GM12801 (cell line): Measurements from ENCODE around the gene KSR1.

Experiments
- CTCF ChIP-seq: IDR thresholded peaks from one replicate; pipeline ENCODE4 v1.5.1; 2011; ENCODE audit warnings: control low read depth; ENCODE audit not compliant: insufficient read length; ENCODE audit errors: extremely low read depth

The KSR1 gene

DNA sequence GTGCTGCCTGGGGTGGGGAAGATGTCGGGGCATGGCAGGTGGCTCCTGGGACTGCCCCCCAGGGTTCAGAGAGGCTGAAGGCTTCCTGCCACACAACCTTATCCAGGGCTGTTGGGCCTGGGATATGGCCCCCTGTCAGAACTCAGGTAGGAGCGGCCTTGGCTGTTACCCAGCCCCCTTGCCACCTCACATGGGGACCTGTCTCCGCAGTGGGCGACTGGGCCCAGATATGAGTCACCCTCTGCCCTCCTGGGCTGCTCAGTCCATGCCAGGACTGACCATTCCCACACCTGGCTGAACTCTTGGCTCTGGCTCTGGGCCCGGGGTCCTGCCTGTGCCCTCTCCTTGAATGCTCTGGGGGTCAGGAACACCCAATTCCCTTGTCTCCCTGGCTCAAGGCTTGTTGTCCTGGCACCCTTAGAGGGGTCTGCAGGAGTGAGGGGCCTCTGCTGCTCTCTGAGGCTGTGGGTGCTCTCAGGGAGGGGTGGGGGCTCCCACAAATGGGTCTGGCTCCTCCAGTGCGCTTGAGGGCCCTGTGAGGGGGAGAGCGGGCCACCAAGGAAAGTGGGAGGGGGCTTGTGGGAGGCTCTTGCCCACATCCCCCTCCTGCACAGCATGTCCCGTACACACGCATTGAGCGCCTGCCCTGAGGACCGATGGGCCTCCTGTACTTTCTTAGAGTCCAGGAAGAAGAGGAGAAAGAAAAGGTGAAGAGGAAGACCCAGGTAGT is 210.7 kb downstream of the KSR1 start:
- no peak for TF ChIP-seq CTCF

DNA sequence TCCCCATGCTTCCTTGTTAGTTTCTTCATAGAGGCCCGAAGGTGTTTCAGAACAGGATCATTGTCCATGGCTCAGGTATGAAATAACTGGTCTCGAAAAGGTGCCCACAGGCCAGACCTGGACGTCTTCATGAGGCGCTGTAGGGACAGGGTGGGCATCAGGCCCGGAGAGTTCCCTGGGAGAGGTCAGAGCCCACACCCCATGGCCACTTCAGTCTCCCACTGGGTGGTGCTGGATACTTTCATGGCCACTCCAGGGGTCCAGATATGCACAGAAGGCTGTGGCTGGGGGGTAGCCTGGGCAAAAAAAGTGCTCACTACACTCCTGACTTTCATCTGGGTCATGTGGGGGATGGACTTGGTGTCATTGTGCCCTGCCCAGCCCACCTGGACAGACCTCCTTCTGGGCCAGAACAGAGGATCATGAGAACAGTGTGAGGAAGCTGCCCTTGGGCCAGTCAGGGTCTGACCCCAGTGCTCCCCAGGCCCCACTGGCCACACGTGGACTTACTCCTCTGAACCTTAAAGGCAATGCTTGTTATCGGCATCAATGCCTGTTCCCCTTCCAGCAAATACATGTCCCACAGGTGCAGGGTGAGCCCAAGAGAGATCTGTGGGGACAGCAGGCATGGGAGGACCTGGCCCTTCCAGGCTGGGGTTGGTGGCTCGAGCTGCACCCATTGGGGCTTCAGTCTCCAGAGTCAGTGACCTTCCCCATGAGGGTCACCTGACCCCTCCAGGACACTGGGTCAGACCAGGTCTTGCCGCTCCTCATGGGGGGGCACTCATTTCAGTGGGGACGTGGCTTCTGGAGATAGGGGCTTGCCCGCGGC is 211.6 kb downstream of the KSR1 start:
- no peak for TF ChIP-seq CTCF

DNA sequence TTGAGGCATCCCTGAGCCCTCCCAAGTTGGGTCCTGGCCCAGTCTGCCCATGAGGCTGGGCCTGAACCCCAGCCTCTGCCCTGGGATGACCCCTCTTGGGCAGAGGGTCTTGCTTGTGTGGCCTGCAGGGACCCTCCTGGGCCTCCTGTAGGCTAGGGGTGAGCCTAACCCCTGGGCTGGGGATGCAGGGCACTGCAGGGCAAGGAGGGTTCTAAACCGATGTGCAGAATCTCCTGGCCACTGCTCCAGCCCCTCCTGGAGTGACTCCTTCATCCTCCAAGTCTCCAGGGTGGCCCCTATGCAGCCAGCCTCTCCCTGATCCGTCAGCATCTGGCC is 212.2 kb downstream of the KSR1 start:
- no peak for TF ChIP-seq CTCF

DNA sequence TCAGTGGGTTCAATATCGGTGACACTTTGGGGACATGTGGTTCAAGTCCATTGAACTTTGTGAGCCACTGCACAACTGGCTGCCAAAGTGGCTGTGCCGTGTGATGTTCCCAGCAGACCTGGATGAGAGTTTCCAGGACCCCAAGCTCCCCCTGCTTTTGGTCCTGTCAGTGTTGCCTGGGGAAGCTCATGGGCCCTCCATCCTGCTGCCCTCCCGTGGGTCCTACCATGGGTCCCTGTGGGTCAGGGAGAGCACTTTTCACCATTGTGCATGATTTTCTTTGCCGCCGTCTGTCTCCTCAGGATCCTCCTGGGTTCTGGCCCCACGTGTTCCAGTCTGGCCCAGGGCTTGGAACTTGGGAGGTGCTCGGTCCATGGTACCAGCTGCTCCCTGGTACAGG is 212.9 kb downstream of the KSR1 start:
- no peak for TF ChIP-seq CTCF

DNA sequence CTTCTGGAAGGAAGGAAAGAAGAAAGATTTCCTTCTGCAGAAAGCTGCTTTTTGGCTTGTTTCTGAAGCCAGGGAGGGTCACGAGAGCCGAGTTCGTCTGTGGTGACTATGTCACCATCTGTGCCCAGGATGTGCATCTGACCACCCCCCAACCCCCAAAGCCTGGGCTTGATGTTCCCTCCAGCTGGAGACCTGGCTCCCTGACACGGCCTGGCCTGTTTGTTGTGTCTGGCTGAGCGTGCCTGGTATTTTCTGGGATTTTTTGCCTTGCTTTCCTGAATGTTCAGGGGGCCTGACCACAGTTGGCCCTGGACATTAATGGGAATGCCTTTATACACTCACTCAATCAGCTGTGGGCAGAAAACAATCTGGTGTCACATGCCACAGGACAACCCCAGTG is 213.6 kb downstream of the KSR1 start:
- no peak for TF ChIP-seq CTCF

DNA sequence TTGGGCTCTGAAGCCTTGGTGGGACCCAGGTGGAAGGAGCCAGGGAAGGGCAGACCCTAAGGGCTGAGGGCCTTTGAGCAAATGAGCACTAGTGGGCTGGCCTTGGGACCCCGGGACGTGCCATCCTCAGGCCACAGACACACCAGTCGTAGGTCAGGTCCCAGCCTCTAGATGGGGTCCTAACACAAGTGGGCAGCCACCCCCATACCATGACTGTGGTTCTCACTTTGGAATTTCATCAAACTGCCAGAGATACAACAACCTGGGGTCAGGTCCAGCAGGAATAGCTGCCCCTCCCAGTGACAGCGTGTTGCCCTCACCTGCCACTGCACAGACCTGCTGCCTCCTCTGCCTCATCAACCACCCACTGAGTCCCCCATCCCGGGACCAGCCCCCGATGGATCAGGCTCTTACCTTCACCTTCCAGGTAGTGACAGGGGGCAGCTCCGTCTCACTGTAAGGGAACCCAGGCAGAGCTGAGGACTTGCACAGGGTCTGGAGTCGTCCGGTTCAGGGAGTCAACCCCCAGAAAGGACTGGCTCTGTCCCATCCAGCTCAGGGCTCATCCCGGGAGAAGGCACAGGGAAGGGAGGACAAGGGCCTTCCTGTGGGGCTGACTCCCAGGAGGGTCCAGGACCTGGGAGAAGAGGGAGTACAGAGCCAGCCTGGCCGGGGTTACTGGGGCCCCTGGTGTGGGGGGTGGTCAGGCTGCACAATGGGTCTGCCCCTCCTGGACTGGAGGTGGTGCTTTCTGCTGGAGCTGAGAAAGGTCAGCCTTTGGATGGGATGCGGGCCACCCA is 214.7 kb downstream of the KSR1 start:
- TF ChIP-seq CTCF, result no peak

- TF ChIP-seq CTCF, result no peak
Observed at GRCh38 chr17:27671591-27671910, 215.3 kb downstream of the KSR1 start.
